Activated CD8-positive, alpha-beta memory T cell treated with anti-CD3 and anti-CD28 coated beads, Interleukin-2, amount 10 ng/mL, durations not matched to agents 7 days and 5 days (primary cell): ENCODE results near the gene CXCL17. TPM values are rescaled to one million over a fixed set of nuclear protein-coding genes. Genes with fewer than 3 reads are reported as not detected.

Source experiments
- total RNA-seq, 2 experiments: library from RNA; stranded (reverse); gene quantifications; one replicate each; pipeline ENCODE4 v1.2.3, GENCODE V29; 2021

The CXCL17 gene
- total RNA-seq, 2 experiments from 2014 or later = not detected

Other genes starting within 250 kb of the CXCL17 start
- 10 to 100 TPM; 35.8 to 40.7 TPM for gene DEDD2, start 225.3 kb downstream of the CXCL17 start, total RNA-seq
- 10 to 100 TPM; 21.9 to 24.4 TPM for gene ZNF526, start 222.6 kb downstream of the CXCL17 start, total RNA-seq
- gene GSK3A, start 200.3 kb downstream of the CXCL17 start, total RNA-seq = 10 to 100 TPM; 47.3 to 53.8 TPM
- 10 to 100 TPM; 43.5 to 58.7 TPM for gene ERF, start 187.8 kb downstream of the CXCL17 start, total RNA-seq
- gene CIC, start 173.7 kb downstream of the CXCL17 start, total RNA-seq = 10 to 100 TPM; 67.3 to 77.3 TPM
- gene PRR19, start 140.8 kb downstream of the CXCL17 start, total RNA-seq = 1 to 10 TPM in 1 of 2 experiments, under 1 TPM in 1; 0.89 to 1.1 TPM
- gene PAFAH1B3, start 140.3 kb downstream of the CXCL17 start, total RNA-seq = 10 to 100 TPM; 38.0 to 38.9 TPM
- gene TMEM145, start 129.6 kb downstream of the CXCL17 start, total RNA-seq = 1 to 10 TPM in 1 of 2 experiments, under 1 TPM in 1; 0.15 to 1.1 TPM
- gene MEGF8, start 117.3 kb downstream of the CXCL17 start, total RNA-seq = 1 to 10 TPM; 6.5 TPM
- not detected for gene CNFN, start 52.6 kb downstream of the CXCL17 start, total RNA-seq
- gene LIPE, start 15.6 kb downstream of the CXCL17 start, total RNA-seq = 10 to 100 TPM; 41.5 to 44.6 TPM
- 10 to 100 TPM; 30.0 to 37.0 TPM for gene CEACAM1, start 85.5 kb upstream of the CXCL17 start, total RNA-seq
- not detected for gene CEACAM8, start 152.0 kb upstream of the CXCL17 start, total RNA-seq